ENCODE measurements around the gene ST6GALNAC1.
"Not testable (repeated sequence)": the region's sequence is repeated elsewhere in the genome, so short reads cannot be mapped to it uniquely, and the experiment has no call there.

Gene ST6GALNAC1

DNA sequence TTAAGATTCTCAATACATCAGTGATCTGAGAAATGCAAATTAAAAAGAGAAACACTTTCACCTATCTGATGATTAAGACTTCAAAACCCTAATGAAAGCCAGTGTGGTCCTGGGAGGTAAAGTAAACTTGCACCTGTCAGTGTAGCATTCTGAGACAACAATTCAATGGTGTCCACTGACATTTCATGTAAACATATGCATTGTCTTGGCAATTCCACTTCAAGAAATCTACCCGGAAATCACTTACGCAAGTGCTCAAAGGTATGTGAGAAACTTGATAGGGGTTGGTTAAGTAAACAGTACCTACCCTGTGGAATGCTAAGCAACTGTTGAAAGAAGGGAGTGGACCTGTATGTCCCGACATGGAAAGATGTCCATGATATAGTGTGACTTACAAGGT lies 2.1 kb downstream of the ST6GALNAC1 start:
- DNase-seq = no peak

DNA sequence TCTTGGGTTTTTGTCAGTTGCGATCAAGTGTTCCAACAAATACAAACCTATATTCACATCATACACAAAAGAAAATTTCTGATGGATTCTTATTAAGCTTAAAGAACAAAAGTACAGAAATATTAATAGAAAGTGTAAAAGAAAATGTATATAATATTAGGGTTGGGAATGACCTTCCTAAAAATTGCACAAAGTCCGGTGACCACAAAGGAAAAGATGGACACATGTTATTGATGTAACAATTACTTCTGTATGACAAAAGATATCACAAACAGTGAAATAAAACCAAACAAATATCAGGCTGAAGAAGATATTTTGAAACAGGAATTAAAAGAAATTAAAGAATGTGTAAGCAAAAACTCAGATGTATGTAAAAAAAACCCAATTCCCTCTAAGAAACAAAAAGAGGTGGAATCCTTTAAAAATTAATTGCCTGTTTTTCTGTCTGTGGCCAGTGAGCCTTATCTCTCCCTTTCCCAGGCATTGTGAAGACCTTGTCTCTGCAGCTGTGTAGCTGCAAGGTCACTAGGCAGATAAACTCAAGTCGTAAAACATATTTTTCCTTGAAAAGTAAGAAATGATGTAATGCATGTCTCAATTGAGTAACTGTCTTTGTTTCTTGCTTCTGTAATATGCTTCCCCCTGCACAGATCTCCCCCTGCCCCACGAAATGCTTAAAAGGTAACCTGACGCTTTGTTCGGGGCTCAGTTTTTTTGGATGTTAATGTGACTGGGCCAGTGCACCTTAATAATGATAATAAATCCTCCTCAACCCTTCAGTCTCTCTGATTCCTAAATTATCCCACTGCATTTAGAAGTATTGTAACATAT lies 2.8 kb downstream of the ST6GALNAC1 start:
- DNase-seq = no peak

DNA sequence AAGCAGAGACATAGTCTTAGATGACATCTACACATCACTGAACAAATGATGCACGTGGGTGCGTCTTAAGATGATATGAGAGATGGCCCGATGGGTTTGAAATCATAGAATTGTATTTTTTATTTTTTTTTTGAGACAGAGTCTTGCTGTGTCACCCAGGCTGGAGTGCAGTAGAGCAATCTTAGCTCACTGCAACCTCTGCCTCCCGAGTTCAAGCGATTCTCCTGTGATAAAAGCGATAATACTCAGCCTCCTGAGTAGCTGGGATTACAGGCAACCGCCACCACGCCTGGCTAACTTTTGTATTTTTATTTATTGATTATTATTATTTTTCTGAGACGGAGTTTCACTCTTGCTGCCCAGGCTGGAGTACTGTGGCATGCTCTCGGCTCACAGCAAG lies 5.3 kb downstream of the ST6GALNAC1 start:
- no peak for DNase-seq

DNA sequence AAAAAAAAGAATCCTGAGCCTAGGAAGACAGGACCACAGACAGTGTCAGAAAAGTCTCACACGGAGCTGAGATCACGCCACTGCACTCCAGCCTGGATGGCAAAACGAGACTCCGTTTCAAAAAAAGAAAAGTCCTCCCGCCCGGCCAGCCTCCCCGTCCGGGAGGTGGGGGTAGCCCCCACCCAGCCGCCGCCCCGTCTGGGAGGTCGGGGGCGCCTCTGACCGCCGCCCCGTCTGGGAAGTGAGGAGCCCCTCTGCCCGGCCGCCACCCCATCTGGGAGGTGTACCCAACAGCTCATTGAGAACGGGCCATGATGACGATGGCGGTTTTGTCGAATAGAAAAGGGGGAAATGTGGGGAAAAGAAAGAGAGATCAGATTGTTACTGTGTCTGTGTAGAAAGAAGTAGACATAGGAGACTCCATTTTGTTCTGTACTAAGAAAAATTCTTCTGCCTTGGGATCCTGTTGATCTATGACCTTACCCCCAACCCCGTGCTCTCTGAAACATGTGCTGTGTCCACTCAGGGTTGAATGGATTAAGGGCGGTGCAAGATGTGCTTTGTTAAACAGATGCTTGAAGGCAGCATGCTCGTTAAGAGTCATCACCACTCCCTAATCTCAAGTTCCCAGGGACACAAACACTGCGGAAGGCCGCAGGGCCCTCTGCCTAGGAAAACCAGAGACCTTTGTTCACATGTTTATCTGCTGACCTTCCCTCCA lies 6.9 kb downstream of the ST6GALNAC1 start:
- DNase-seq = not testable (repeated sequence)

DNA sequence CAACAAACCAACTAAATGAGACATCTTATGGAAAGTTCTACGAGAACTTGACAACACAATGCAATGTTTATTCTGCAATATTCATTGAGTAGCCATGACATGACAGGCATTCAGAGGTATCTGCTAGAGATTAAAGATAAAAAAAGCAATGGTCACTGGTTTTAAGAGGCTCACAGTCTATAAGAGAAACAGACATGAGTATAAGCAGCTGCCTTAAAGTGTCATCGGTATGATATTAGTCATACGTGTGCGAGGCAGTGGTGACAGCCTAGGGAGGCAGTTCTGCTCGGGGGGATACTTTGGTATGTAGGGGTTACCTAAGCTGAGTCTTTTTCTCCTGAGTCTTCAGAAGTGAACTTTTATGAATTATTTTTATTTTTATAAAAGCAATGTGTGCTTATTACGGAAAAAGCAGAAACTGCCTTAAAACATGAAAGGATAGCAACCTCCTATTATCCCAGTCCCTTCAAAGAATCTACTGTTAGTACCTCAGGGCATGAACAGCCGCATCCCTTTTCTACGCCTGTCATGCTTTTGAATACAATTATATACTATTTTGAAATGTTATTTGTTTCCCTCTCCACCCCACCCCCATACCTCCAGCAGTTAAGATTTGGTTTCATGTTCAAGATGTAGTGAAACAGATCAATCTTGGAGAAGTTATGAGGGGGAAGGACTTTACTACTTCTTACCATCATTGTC lies 7.7 kb downstream of the ST6GALNAC1 start:
- DNase-seq = no peak

DNA sequence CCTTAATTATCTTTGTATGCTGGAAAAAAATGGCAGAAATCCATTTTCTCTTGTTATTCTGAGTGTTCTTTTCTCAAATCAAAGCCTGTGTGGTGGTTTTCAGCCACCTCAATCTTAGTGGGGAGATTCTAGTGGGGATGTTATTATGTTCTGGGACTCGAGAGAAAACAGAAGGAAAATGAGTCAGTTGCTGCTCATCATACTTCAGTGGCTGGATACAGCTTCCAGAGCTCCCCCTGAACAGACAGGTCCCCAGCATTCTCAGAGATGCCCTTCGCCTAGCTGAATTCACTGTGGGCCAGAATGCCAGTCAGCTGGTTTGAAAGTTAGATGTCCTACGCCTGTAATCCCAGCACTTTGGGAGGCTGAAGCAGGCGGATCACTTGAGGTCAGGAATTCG lies 8.5 kb downstream of the ST6GALNAC1 start:
- no peak for DNase-seq

DNA sequence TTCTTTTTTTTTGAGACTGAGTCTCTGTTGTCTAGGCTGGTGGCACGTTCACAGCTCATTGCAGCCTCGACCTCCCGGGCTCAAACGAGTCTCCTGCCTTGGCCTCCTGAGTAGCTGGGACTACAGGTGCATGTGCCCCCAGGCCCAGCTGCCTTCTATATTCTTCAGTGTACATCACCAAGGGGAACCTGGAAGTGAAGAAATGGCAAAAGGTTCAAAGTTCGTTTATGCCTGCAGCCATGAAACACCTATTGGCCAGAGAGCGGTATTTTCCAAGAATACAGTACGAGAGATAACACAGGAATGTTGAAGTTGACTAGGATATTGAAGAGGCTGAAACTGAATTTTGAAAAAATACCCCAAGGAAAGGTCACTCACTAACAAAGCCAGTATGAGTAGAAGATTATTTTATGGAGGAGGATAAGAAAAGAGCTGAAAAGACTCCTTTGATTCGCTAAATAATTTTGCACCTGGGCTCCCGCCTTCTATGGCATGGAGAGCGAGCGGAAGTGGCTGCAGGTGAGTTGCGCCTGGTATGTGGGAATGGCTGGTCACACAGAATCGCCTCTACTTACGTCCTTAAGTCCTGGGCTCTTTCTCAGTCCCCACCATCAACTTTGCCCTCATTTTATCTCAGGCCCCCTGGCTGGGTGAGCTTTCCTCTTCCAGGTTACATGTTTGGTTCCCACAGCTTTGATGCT lies 9.8 kb downstream of the ST6GALNAC1 start:
- no peak for DNase-seq

DNA sequence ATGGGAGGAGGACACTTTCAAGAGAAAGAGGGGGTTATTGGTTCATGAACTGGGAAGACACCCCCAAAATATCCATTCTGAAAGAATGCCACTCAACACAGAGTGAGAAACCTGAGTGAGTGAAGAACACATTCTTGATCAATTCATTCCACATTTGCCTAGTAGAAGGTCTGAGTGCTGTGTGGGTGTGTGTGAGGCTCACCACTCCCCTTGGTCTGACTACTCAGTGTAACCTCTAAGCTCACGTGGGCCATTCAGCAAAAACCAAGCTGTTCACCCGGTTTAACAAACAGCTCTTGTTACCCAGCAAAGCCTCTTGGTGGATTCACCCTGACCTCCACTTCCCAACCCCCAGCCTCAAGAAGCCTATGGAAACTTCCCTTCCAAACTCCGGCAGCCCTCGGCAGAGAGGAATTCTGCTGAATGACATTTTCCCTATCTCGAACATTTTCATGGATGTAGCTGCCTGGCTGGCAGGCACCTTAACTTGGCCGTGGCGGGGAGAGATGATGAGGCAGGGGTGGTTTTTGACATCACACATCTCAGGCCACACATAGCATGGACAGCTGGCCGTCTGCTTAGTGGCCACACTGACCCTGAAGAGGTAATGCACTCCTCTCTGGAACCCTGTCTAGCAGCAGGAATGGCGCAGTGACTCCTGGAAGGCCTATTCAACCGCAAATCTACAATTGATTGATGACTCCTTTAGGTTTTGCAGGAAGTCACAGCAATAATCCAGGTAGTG lies 11.6 kb downstream of the ST6GALNAC1 start:
- DNase-seq = no peak

DNA sequence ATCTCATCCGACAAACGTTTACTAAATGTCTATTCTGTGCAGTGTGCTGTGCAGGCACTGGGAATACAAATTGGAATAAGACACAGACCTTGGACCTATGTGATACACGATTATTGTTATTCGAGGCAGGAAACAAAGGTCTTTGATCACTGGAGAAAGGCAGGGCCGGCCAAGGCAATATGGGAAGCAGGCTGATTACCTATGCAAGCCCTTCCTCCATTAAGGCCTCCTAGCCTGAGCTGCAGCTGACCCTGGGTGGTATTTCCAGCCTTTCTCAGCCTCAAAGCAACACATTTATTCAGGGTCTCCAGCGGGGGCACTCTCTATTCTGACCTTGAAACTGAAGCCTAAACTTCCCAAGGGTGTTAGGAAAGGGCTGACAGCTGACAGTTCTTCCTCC lies 13.4 kb downstream of the ST6GALNAC1 start:
- no peak for DNase-seq

DNA sequence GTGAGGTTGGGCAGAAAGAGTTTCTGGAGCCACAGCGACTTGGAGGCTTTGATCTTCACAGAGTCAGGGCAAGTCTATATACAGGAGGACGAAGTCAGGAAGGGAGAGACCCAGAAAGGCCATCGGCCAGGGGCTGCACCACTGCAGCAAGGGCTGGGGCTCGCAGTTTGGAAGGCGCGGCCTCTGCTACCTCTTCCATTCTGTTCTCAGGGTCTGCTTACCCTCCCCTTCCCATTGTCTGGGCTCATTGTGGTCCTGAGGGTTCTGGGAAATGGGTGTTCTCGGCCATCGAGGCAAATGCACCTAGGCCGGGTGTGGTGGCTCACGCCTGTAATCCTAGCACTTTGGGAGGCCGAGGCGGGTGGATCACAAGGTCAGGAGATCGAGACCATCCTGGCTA lies 16.0 kb downstream of the ST6GALNAC1 start:
- DNase-seq = no peak

DNA sequence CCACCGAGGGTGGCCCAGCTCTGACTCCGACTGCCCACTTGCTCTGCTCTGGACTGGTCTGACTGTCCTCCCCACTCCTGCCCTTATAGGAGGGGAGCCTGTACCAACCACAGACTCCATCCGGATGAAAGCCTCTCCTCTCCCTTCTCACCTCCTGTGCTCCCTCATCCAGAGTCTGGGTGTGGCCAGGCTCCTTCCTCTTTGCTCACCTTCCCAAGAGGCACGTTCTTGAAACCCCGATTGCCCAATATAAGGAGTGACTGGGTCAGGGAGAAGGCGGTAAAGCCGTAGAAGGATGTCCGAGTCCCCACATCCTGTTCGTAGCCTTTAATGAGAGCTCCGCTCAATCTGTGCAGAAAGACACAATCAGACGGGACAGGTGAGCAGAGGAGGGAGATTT lies 17.1 kb downstream of the ST6GALNAC1 start:
- no peak for DNase-seq

DNA sequence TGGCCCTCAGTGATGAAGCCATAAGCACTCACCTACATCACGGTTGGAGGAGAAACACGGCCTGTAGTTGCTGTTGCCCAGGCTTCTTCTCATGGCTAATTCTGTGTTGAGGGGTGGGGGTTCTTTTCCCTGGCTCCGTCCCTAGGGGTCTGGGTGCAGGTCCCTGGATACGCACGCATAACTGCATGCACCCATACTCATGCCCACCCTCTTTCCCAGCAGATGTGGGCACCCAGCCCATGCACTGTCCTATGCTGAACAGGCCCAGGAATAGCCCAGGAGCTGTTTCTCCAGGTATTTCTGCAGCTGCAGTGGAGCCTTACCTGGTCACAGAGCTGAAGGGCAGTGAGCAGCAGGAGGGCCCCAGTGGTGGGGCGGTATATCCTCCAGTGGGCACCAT lies 18.1 kb downstream of the ST6GALNAC1 start:
- no peak for DNase-seq

DNA sequence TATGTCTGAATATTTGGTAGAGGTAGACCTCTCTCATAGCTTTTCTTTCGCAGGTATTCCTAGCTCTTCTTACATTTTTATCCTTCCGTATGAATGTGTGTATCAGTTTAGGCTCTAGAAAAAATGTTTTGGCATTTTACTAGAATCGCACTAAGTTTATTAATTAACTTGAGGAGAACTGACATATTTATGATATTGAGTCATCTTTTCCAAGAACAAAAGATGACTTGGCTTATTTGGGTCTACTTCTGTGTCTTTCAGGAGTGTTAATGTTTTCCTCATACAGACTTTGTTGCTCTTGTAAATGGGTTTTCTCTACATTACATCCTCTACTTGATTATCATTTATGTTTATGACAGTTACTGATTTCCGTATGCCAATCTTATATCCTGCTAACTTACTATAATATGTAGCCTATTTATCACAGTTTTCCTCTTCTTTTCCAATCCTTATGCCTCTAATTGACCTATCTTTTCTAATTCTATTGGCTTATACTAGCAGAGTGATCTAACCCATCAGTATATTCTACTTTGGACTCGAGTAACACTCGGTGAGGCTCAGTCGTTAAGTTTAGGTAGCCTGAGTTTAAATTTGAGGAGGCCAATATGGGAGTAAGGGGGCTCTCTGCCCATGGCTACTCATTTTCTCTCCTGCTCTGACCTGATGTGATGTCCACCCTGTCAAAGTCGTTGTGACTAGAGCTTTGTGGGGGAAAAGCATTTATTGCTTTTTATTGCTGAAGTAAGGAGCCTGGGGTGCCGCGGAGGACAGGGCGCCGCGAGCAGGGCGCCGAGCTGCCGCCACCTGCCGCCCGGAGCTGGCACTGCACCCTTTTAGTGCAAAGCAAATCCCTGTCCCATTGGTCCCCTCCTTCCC lies 20.0 kb downstream of the ST6GALNAC1 start:
- peak; percentile 69 for DNase-seq

DNA sequence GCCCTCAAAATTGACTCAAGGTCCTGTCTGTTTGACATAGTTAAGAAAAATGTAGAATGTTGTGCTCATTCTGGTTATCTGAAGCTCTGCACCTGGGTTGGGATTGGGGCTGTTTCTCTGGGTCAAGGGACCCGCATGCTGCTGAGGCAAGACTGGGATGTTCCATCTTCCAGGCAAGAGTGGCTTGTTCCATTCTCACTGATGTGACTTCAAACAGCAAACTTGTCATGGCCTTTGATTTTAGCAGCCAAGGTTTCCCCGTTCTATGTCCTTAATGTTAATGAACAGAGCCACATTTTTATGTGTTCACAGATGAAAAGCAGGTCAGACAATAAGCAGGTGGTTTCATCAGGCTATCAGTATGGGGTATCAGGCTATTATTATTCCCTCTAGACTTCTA lies 25.7 kb downstream of the ST6GALNAC1 start:
- no peak for DNase-seq

DNA sequence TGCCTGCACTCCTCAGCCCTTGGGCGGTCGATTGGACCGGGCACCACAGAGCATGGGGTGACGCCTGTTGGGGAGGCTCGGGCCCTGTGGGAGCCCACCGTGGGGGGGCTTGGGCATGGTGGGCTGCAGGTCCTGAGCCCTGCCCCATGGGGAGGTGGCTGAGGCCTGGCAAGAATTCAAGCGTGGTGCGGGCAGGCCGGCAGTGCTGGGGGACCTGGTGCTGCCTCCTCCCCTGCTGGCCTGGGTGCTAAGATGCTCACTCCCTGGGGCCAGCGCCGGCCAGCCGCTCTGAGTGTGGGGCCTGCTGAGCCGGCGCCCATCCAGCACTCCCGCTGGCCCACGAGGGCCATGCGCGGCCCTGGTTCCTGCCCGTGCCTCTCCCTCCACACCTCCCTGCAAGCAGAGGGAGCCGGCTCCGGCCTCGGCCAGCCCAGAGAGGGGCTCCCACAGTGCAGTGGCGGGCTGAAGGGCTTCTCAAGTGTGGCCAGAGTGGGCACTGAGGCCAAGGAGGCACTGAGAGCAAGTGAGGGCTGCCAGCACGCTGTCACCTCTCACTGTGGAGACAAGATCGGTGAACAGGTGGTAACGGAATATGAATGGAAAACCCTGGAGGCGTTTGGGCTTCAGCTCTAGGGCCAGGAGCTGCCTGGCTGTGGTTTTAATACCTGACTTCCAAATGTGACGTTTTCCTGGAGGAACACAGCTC lies 28.5 kb downstream of the ST6GALNAC1 start:
- DNase-seq = no peak

DNA sequence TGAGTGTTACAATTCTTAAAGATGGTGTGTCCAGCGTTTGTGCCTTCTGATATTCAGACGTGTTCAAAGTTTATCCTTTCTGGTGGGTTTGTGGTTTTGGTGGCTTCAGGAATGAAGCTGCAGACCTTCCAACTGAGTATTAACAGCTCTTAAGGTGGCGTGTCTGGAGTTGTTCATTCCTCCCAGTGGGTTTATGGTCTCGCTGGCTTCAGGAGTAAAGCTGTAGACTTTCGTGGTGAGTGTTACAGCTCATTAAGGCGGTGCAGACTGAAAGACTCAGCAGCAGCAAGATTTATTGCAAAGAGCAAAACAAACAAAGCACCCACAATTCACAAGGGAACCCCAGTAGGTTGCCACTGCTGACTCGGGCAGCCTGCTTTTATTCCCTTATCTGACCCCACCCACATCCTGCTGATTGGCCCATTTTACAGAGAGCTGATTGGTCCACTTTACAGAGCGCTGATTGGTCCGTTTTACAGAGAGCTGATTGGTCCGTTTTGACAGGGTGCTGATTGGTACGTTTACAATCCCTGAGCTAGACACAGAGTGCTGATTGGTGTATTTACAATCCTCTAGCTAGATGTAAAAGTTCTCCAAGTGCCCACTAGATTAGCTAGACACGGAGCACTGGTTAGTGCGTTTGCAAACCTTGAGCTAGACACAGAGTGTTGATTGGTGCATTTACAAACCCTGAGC lies 29.3 kb downstream of the ST6GALNAC1 start:
- DNase-seq = not testable (repeated sequence)

DNA sequence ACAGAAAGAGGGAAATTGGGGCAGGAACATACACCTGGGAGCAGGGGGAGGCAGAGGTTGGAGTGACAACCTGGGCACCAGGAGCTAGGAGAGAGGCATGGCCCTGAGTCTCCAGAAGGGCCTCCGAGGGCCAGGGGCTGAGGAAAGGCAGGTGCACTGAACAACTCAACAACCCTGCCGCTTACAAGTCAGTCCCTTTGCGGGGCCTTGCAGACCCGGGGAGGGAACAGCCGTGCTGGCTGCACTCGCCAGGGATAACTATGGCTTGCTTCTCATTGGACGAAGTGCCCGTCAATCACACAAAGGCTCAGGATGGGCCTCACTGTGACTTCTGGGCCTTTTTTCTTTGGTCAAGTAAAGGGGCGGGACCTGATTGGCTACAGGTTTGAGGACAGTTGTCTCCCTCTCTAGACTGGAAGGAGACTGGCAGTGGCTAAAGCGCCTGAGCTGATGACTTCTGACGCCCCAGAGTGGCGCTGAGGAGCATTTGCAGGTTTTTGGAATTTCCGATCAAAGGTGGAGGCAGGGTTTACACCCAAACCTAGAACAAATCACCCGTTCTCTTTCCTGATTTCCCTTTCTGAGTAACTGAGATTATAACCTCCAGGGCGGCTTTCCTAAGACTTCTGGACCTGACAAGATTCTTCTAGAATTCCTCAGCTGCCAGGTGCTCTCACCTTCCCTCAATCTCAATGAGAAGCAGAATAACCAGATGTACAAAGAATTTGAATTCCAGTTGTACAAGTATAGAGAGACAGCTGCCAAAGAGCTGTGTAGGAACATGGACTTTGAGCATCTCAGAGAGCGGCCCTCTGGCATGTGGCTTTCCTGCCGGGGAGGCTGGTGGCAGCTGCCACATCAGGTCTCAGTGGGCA lies 30.3 kb downstream of the ST6GALNAC1 start:
- no peak for DNase-seq

DNA sequence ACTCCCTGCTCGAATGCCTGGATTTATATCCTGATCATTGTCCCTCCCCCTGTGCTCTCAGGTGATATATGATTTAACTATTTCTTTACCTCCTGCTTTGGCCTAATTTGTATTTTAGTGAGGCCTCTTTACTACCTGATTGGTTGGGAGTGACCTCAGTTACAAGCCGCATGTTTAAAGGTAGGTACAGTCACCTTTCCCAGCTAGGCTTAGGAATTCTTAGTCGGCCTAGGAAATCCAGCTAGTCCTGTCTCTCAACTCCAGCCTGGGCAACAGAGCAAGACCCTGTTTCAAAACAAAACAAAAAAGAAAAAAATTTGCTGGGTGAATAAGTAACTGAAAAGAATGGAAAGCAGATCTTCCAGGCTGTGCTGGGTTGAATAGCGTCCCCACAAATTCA lies 31.1 kb downstream of the ST6GALNAC1 start:
- DNase-seq = no peak

DNA sequence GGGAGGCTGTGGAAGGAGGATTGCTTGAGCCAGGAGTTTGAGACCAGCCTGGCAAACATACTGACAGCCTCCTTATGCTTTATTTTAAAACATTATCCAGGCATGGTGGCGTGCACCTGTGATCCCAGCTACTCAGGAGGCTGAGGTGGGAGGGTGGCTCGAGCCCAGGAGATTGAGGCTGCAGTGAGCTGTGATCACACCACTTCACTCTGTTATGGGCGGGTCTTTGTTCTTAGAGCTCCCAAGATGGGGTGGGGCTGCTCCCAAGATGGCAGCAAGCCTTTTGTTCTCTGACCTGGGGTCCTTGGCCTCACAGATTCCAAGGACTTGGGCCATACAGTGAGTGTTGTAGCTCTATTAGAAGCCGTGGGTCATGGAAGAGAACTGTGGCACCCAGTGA lies 31.8 kb downstream of the ST6GALNAC1 start:
- no peak for DNase-seq

Data from CD4-positive, alpha-beta T cell treated with Interferon gamma for 1 hour (primary cell).